ENCODE measurements around the gene SUPT6H. TPM values are rescaled to one million over a fixed set of nuclear protein-coding genes. Genes with fewer than 3 reads are reported as not detected.
A peak's percentile ranks its signal among the peaks of the same experiment; 100 is the strongest.
"Not testable (repeated sequence)": the region's sequence is repeated elsewhere in the genome, so short reads cannot be mapped to it uniquely, and the experiment has no call there.

Gene SUPT6H
- total RNA-seq, 2 donors from 2014 or later: 40.1 to 47.1 TPM

DNA sequence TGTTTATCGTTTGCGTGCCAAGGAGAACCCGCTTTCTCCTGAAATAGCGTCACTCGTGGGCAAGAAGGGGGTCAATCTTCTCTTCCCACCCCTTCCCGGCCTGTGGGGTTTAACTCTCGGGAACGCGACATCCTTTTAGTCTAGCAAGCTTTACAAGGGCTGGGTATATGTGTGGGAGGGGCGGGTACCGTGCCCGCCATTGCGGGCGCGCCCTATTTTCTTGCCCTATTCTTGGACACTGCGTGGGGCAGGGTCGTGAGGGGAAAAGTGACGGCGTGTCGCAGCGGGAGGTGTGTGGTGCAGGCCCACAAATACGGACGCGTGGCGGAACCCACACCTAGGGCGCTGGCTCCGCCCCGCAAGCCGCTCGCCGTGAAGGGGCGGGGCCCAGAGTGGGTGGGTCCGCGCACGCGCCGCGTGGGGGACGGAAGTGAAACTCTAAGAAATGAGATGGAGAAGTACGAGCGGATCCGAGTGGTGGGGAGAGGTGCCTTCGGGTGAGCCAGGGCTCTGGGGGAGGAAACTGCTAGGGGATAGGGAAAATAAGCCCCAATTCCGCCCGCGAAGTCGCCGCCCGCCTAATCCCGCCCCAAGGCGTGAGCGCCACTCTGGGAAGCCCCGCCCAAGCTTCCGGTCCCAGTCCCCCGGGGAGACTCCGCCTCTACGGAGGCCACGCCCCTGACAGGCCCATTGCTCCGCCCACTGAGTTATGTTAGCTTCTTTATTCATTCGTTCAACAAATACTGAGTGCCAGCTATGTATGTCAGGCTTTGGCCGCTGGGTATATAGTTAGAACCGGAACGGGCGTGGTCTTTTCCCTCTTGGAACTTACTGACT, 66.6 kb downstream of the SUPT6H start, which contains the start of gene NEK8:
Gene NEK8, plus strand, starts transcription at position 425 of the 837 bp plus-strand sequence. Its CDS starts 26 bp downstream, at position 451.
- Histone ChIP-seq H3K9ac (ENCODE audit: low read depth in 2 of 2, low read length in 2 of 2) (peak within 1 kb of the TSS; percentile 20 to 95), H3K4me3 (peak within 1 kb of the TSS; percentile 81), H3K27me3 (no peaks in the 10 kb centered on the region), H3K4me1 (peaks cover 12% of the 10 kb centered on the region), H3K27ac (peak within 1 kb of the TSS; percentile 99), H3K9me3 (no peaks in the 10 kb centered on the region), H3K36me3 (no peaks in the 10 kb centered on the region)
- DNase-seq: peak; percentile 100
- intact Hi-C loops (cut with DNase I): loop anchor here (10.0 kb wide), 1 partner anchor 84 kb away; the partner anchor contains the start of gene BLTP2
- TF ChIP-seq, protein P1, sequence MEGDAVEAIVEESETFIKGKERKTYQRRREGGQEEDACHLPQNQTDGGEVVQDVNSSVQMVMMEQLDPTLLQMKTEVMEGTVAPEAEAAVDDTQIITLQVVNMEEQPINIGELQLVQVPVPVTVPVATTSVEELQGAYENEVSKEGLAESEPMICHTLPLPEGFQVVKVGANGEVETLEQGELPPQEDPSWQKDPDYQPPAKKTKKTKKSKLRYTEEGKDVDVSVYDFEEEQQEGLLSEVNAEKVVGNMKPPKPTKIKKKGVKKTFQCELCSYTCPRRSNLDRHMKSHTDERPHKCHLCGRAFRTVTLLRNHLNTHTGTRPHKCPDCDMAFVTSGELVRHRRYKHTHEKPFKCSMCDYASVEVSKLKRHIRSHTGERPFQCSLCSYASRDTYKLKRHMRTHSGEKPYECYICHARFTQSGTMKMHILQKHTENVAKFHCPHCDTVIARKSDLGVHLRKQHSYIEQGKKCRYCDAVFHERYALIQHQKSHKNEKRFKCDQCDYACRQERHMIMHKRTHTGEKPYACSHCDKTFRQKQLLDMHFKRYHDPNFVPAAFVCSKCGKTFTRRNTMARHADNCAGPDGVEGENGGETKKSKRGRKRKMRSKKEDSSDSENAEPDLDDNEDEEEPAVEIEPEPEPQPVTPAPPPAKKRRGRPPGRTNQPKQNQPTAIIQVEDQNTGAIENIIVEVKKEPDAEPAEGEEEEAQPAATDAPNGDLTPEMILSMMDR (IDR thresholded peaks at IDR 0.05): no peak

DNA sequence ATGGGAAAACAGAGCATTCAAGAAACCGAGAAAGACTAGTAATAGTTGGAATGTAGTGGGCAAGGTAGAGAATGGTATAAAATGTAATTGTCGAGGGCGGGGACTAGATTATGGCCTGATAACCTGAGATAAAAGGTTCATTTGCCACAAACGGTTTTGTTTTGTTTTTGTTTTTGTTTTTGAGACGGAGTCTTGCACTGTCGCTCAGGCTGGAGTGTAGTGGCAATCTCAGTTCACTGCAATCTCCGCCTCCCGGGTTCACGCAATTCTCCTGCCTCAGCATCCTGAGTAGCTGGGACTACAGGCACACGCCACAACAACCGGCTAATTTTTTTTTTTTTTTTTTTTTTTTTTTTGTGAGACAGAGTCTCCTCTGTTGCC, 67.9 kb downstream of the SUPT6H start:
- Histone ChIP-seq H3K9ac (ENCODE audit: low read depth in 2 of 2, low read length in 2 of 2) (peak overlapping the region in 1 of 2 donors; percentile 95), H3K27ac (peak overlapping the region; percentile 99), H3K36me3 (no peaks in the 10 kb centered on the region), H3K9me3 (no peaks in the 10 kb centered on the region), H3K4me3 (no peak overlapping the region), H3K27me3 (no peaks in the 10 kb centered on the region), H3K4me1 (peaks cover 12% of the 10 kb centered on the region)
- TF ChIP-seq, protein P1 (IDR thresholded peaks at IDR 0.05): no peak
- intact Hi-C loops (cut with DNase I): loop anchor here (10.0 kb wide), 1 partner anchor 85 kb away; the partner anchor contains the start of gene BLTP2
- no peak for DNase-seq

DNA sequence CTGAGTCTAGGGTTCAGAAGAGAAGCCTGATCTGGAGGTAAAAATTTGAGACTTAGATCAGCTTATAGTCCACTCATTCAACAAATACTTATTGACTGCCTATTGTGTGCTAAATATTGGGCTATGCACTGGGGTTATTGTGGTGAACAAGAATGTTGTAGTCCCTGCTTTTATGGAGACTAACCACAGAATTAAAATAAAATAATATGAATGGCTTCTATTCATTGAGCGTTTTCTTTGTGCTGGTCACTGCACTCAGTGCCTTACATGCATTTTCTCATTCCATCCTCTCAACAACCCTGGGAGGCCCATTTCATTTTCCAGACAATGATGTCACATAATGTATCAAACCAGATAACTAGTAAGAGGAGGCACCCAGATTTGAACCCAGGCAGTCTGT, 71.3 kb downstream of the SUPT6H start:
- Histone ChIP-seq H3K36me3 (no peaks in the 10 kb centered on the region), H3K27me3 (no peaks in the 10 kb centered on the region), H3K9ac (ENCODE audit: low read depth in 2 of 2, low read length in 2 of 2) (no peak overlapping the region), H3K4me1 (no peaks in the 10 kb centered on the region), H3K9me3 (no peaks in the 10 kb centered on the region), H3K27ac (no peak overlapping the region), H3K4me3 (no peak overlapping the region)
- TF ChIP-seq, protein P1 (IDR thresholded peaks at IDR 0.05): no peak
- intact Hi-C loops (cut with DNase I): no loop called here
- no peak for DNase-seq

DNA sequence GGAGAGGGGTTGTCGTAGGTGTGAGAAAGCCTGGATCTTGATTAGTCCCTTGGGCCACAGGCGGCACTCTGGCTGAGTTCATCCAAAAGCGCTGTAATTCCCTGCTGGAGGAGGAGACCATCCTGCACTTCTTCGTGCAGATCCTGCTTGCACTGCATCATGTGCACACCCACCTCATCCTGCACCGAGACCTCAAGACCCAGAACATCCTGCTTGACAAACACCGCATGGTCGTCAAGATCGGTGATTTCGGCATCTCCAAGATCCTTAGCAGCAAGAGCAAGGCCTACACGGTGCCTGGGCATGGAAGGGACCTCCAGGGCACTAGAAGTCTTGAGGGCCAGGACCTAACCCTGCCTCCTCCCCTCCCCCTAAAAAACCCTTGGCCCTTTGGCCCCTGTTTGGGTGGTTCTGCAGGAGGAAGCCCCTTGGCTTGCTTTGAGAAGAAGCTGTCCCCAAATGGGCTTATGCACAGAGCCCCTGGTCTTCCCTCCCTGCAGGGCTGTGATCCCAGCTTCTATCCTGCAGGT, 72.8 kb downstream of the SUPT6H start:
- no peak for DNase-seq
- TF ChIP-seq, protein P1 (IDR thresholded peaks at IDR 0.05): no peak
- intact Hi-C loops (cut with DNase I): no loop called here
- H3K27me3 ChIP-seq: no peaks in the 10 kb centered on the region
- no peaks in the 10 kb centered on the region for H3K36me3 ChIP-seq
- H3K27ac ChIP-seq: no peak overlapping the region
- H3K9me3 ChIP-seq: no peaks in the 10 kb centered on the region
- H3K4me3 ChIP-seq: no peak overlapping the region
- no peaks in the 10 kb centered on the region for H3K4me1 ChIP-seq
- H3K9ac ChIP-seq (ENCODE audit: low read depth in 2 of 2, low read length in 2 of 2): no peak overlapping the region

DNA sequence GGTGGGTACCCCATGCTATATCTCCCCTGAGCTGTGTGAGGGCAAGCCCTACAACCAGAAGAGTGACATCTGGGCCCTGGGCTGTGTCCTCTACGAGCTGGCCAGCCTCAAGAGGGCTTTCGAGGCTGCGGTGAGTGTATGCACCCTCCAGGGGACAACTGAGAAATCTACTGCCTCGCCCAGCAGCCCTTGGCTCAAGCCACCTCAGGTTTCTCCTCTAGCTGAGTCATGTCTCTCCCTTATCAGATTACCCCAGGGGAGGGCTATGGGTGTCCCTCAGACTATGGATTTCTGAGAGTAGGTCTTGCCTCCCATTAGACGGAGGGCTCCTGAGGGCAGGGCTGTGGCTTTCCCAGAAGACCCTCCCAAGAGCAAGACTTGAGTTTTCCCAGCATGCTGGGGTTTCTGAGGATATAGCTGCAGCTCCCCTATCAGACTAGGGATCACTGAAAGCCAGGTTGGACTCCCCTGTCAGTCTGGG, 73.3 kb downstream of the SUPT6H start:
- DNase-seq: no peak
- no peaks in the 10 kb centered on the region for H3K36me3 ChIP-seq
- no peaks in the 10 kb centered on the region for H3K4me1 ChIP-seq
- H3K27me3 ChIP-seq: no peaks in the 10 kb centered on the region
- no peak overlapping the region for H3K27ac ChIP-seq
- H3K9ac ChIP-seq (ENCODE audit: low read depth in 2 of 2, low read length in 2 of 2): no peak overlapping the region
- intact Hi-C loops (cut with DNase I): no loop called here
- no peak overlapping the region for H3K4me3 ChIP-seq
- TF ChIP-seq, protein P1 (IDR thresholded peaks at IDR 0.05): no peak
- no peaks in the 10 kb centered on the region for H3K9me3 ChIP-seq

DNA sequence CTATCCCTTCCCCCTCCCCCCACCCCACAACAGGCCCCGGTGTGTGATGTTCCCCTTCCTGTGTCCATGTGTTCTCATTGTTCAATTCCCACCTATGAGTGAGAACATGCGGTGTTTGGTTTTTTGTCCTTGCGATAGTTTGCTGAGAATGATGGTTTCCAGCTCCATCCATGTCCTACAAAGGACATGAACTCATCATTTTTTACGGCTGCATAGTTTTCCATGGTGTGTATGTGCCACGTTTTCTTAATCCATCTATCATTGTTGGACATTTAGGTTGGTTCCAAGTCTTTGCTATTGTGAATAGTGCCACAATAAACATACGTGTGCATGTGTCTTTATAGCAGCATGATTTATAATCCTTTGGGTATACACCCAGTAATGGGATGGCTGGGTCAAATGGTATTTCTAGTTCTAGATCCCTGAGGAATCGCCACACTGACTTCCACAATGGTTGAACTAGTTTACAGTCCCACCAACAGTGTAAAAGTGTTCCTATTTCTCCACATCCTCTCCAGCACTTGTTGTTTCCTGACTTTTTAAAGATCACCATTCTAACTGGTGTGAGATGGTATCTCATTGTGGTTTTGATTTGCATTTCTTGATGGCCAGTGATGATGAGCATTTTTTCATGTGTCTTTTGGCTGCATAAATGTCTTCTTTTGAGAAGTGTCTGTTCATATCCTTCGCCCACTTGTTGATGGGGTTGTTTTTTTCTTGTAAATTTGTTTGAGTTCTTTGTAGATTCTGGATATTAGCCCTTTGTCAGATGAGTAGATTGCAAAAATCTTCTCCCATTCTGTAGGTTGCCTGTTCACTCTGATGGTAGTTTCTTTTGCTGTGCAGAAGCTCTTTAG, 74.1 kb downstream of the SUPT6H start:
- H3K9me3 ChIP-seq; H3K4me1 ChIP-seq; H3K27me3 ChIP-seq; DNase-seq; H3K27ac ChIP-seq; intact Hi-C loops (cut with DNase I); H3K4me3 ChIP-seq; H3K9ac ChIP-seq (ENCODE audit: low read depth in 2 of 2, low read length in 2 of 2); H3K36me3 ChIP-seq: not testable (repeated sequence)
